HS-27A (cell line): ENCODE results near the gene EEF1E1.

Experiments used
- DNase-seq: peaks from one replicate; pipeline ENCODE4 v3.0.0-alpha.2; 2012; ENCODE audit warnings: low read depth, missing footprints

EEF1E1 gene

DNA sequence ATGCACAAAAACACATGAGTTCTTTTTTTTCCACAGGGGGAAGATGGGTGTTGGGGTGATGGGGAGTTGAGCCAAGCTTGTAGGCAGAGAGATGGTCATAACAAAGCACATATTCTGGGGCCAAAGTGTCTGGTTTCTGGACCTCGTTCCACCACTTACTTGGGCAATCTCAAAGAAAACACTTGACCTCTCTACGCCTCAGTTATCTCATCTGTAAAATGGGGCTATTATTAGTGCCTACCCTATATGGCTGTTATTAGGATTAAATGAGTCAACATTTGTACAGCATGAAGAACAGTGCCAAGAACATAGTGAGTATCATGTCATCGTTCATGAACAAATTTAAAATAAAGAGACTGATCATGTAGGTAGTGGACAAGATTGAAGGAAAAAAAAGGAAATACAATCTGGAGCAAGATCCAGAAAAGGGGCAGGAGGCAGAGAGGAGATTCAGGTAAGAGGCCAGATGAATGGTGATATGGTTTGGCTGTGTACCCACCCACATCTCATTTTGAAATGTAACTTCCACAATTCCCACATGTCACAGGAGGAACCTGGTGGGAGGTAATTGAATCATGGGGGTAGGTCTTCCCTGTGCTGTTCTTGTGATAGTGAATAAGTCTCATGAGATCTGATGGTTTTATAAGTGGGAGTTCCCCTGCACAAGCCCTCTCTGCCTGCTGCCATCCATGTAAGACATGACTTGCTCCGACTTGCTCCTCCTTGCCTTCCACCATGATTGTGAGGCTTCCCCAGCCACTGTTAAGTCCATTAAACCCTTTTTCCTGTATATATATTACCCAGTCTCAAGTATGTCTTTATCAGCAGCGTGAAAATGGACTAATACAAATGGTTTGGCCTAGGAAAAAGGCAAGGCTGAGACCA lies 14.2 kb downstream of the EEF1E1 start:
- DNase-seq = no peak

DNA sequence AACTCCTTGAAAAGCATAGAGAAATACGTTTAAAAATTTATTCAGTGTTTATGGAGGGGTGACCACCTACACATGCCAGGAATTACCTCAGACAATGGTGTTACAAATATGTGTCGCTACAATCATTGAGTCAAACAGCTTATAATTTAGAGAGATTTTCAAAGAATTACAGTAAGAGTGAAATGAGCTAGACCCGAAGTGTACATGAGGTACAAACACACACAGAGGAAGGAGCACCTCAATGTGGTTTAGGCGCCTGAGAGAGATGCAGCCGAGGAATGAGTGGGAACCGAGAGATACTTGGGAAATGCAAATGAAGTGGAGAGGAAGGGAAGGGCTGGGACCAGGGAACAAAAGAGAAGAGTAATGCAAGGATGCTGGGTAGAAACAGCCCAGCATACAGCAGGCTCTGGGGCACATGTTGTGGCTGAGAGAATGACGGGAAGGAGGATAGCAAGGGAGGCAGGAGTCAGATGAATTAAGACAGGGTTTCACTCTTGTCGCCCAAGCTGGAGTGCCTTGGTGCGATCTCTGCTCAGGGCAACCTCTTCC lies 15.5 kb downstream of the EEF1E1 start:
- DNase-seq = no peak

DNA sequence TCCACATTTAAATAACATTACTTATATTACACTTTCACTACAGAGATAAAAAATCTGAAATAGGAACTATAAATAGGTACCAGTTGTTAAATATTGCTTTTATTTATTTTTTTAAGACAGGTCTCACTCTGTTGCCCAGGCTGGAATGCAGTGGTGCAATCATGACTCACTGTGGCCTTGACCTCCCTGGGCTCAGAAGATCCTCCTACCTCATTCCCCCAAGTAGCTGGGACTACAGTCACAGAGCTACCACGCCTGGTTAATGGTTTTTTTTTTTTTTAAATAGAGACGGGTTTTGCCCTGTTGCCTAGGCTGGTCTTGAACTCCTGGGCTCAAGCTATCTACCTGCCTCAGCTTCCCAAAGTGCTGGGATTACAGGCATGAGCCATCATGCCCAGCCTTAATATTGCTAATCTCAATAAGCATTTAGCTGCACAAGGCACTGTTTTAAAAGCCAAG lies 17.3 kb downstream of the EEF1E1 start:
- DNase-seq = peak; percentile 55

DNA sequence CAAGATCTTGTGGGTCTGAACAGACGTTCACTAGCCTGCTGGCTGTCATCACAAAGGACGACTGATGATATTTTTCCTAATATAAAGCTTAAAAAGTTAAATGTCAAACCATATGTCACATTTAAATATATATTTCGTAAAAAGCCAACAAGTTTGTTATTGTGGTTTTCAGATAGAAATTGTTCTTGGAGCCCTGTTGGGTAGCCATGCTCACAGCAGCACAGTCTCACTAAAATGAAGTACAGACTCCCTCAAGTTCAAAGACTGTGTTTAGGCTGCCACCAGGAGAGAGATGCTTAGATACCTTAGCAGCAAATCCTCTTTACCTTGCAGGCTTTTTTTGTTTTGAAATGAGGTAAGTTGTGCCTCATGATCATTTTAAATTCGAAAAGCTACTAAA lies 17.8 kb downstream of the EEF1E1 start:
- DNase-seq = no peak

DNA sequence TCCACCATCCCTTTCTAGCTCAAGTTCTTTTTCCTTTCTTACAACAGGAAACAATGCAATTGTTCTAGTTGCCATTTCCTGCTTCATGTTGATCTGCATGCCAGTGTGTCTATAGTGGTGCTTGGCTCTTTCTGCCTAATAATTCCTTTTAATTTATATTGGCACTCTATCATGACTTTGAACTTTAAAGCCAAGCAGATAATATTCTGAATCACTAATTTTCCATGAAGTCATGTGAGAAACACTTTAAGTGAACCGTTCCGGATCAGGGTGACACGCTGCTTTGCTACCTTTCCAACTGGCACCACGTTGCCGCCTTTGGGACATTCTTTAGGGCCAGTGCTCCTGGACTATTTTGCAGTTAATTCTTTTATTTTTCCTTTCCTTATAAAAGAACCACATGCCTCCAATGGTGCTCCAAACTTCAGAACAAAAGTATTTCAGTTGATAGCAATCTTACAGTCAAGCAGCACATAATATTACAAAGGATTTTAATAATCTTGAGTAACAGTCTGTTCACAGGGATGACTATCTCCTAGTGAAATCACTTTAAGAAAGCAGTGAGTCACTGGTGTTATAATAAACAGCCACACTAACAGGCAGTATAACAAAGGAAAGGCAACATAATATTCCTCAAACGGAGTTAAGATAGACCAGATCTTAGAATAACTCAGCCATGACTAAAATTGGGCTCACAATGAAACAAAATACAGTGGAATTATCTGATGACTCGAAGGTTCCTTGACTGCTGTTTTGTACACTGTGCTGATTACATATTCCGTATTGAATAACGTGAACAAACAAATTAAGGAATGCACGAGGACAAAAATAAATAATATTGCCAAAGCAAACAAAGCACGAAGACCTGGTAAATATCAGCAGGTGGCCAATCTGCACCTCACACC lies 19.1 kb downstream of the EEF1E1 start:
- no peak for DNase-seq

DNA sequence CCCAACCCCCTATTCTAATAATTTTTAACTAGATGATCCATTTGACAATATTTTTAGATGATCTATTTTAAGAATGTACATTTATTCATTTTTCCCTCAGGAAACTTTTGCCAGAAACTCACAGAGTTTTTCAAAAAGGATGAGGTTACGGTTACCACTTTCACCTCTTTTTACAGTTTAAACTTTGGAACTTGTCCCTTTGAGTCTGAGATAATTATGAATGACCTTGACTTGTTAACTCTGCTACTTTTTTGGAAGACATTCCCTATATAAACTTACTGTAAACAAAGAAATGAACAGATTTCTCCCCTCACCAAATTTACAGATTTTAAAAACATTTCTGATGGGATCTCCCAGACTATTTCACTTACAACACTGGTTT lies 19.8 kb downstream of the EEF1E1 start:
- no peak for DNase-seq

DNA sequence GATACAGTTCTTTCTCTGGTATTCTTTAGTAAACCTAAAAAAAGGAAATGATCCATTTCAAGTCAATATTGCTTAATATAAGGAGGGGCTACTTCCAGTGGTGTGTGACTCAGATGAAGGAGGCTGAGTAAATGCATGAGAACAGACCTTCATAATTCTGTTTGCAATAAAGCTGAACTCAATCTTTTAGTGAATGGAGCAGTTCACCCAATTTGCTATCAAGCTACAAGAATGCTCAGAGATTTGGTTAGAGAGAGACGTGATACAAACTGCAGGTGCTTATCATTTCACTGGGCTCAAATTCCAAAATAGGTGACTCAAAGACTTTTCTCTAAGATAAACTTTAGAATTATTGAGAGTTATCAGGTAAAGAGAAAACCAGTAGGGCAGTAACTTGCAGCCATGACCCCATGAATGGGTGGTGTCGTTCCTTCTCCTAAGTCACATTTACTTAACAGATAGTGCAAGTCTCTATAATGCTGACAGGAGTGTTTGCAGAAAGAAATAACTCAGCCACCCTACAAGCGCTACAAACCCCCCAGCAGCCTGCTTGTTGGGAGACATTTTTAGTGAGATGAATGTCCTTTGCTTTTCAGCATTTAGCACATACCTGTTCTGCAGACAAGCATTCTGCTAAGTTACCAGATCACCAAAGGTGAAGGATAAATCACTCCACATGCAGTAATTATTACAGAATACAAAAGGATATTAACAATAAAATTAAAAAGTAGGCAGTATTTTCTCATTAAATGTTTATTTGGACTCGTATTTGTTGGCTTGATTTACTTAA lies 21.8 kb downstream of the EEF1E1 start:
- no peak for DNase-seq

DNA sequence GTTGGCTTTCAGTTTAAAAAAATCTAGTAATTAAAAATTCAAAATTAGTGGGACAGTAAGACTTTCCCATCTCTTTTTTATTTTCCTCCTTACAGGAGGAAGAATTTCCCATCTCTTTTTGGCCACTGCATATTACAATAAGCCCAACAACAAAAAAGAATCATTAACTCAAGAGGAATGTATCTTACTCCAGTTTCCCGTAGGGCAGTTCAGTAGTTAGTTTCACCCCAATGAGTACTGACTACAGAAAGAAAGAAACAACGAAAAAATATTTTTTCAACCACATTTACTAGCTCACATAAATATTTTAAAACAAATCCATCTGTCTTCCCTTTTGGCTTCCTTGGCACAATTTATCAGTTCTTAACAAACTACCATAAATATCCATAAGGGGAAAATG lies 23.2 kb downstream of the EEF1E1 start:
- no peak for DNase-seq

DNA sequence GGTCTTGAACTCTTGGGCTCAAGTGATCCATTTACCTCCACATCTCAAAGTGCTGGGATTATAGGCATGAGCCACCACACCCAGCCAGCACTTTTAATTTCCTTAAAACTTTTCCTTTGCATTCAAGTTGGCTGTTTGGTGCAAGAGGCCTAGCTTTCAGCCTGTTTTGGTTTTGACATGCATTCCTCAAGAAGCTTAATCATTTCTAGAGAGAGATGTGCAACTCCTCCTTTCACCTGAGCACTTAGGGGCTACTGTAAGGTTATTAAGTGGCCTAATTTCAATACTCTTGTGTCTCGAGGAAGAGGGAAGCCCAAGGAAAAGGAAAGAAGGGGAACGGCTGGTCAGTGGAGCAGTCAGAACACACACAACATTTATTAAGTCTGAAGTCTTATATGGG lies 24.4 kb downstream of the EEF1E1 start:
- no peak for DNase-seq

DNA sequence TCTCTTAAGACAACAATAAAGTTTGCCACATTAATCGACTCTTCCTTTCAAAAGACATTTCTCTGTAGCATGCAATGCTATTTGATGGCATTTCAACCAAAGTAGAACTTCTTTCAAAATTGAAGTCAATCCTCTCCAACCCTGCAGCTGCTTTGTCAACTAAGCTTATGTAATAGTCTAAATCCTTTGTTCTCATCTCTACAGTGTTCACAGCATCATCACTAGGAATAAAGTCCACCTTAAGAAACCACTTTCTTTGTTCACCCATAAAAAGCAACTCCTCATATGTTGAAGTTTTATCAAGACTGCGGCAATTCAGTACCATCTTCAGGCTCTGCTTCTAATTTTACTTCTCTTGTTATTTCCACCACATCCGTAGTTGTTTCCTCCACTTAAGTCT lies 26.6 kb downstream of the EEF1E1 start:
- no peak for DNase-seq

DNA sequence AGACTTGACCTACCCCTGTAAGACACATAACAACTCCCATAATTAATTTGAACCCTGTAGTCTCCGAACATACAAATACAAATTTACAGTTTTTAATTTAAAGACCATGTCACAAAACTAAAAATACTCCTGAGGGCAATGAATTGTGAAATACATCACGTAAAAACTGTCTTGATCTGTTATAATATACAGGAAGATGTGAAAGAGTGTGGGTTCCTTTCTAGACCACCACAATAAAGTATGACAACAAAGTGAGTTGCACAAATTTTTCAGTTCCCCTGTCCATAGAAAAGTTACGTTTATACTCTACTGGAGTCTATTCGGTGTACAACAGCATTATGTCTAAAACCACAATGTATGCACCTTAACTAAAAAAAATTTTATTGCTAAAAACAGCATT lies 27.2 kb downstream of the EEF1E1 start:
- DNase-seq = no peak

DNA sequence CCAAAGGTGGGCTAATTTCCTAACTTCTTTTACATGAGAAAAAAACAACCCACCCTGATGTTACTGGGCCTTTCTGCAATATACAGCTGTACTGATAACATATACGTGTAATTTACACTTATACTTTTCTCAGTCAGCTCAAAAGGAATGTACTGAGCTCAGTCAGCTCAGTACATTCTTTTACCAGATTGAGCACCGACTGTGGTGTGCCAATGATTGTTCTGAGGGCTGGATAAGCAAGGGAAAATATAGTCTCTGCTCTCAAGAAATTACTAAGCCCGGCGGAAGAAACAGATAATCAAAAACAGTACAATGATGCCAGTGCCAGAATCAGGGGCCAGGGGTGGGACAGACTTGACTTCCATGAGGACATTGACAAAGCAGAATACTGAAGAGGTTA lies 28.1 kb downstream of the EEF1E1 start:
- no peak for DNase-seq

DNA sequence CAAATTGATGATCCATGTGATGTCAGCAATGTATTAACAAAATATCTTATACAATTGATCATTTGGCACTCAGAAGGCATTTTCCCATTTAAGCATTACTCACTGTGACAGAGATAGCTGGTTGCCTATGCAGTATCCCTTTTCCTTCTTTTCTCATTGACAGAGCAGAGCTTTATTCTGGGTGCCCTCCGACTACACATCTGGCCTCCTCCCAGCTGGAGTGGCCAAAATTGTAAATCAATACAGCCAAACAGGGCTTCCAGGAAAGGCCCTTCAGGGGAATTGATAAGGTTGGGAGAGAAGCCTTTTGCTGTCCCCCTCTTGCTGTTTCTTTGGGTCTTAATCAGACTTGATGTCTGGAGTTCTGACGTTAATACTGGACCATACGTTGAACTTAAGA lies 28.6 kb downstream of the EEF1E1 start:
- no peak for DNase-seq

DNA sequence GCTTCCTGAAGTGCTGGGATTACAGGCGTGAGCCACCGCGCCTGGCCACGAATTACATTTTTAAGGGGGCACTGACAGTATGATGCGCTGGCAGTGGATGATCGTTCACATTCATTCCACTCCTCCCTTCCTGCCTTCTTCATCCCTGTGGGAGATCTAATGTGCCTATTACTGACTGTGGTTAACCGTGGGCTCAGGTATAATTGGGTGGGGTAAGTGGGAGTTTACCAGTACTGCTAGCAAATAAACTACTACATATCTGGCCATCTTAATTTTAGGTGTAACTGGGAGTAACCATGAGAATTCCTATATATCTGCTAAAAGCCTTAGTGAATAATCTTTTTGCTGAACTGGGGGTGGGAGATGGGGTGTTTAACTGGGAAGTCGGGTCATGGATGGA lies 31.6 kb downstream of the EEF1E1 start:
- no peak for DNase-seq

DNA sequence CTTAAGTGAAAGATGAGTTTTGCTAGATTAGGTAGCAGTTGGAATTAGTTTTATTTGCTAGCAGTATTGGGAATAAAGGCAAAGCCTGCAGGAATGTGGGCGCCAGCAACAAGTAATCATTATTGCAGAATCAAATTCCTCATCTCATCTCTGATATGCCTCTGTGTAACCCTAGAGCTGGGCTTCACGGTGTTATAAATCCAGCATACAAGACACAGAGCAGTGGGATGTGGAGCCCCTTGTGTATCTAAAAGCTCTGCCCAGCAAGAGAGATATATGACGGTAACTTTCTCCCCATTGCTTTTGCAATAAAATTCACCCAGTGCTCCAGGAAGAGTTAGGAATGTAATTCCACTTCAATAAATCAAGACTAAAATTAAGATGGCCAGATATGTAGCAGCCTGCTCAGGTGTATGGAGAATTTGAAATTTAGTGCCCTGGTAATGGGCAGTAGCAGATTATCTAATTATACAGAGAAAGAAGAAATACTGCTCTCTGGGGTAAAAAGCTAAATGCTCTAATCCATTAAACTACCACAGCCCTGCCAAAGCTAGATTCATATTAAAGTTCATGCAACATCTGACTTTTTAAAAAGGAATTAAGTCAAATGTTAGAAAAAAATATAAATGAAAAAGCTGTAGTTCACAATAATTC lies 32.6 kb downstream of the EEF1E1 start:
- no peak for DNase-seq

DNA sequence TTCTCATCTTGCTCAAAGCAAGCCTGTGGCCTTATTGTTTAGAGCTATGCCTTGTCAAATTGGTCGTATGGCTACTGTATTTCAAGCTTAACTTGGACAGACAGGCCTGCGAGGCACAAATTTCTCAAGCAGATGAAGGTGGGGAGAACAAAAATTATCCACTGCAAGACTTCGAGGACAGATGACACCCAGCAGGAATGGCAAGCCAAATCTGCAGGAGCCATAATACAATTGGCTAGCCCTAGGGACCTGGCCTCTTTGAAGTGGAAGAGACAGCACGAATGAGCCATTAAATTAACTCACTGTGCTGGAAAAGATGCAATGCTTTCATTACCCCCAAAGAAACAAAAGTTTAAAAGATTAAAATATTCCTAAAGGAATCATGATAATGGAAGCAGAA lies 33.2 kb downstream of the EEF1E1 start:
- DNase-seq = no peak

DNA sequence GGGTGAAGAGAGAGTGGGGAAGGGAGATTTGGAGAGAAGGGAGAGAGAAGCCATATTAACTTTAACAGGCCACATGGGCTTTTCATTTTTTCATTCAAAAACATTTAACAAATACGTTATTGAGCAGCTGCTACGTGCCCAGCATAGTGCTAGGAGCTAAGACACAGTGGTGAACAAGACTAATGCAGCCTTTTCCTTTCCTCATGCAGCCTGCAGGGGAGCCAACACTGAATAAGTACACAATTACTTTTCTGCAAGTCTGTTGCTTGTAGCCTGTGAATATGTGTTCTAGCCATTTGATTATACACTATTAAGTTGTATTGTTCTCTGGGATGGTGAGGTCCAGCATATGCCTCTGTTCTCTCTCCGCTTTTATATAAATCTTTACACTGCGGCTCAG lies 36.2 kb downstream of the EEF1E1 start:
- DNase-seq = no peak

DNA sequence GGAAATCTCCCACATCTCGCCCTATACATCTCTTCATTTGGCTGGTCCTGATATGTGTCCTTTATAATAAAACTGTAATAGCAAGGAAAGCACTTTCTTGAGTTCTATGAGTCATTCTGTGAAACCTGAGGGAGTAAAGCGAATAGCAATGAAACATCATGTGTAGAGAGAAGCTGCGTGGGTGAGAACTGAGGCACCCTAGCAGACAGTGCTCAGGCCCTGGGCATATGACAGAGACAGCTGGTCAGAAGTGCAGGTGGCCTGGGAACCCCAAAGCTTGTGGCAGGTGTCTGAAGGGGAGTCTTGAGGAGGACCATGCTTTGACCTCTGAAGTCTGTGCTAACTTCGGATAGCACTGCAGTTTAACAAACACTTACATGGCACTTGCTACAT lies 36.8 kb downstream of the EEF1E1 start:
- DNase-seq = no peak

DNA sequence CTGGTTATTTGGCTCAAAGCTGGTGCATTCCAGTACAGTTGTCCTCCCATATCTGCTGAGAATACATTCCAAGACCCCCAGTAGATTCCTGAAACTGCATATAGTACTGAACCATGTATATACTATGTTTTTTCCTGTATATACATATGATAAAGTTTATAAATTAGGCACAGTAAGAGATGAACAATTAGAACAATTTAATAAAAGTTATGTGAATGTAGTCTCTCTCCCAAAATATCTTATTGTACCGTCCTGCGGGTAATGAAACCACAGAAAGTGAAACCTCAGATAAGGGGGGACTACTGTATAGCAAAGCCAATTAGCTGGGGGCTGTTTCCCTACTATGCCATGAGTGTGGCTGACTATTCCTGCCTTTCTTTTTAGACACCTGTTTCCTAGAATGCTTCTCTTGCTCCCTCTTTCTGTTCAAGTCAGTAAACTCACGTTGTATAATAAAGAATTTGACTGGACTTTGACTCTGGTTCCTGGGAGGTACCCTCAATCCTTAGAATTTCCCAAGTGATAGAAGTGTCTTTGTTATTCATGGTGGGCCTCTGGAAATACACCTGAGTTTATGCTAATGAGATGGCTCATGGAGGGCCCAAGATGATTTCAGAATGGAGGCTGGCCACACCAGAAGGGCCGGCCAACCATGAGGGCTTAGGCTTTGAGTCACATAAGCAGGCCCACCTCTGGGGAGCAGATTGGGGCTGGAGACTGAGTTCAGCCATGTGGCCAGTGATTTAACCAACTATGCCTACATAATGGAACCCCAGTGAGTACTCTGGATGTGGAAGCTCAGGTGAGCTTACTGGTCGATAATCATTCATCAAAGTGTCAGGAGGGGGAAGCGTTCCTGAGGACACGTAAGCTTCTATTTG lies 37.5 kb downstream of the EEF1E1 start:
- no peak for DNase-seq
